A673 (cell line): Measurements from ENCODE around the gene PLEKHG4. TPM values are rescaled to one million over a fixed set of nuclear protein-coding genes. Genes with fewer than 3 reads are reported as not detected.

Source experiments
- BruUV-seq: library from RNA; stranded (reverse); fragments of 400-500 nt; replicated peaks from 2 replicates; lab custom pipeline; 2021; lab: Mats Ljungman, UMichigan
- CTCF ChIA-PET: fragments of 300-600 bp; sonication (Branson Sonifier 250); formaldehyde crosslinking; loops from one replicate; lab custom pipeline; 2022; ENCODE audit warnings: antibody characterized with exemption; lab: Charles Lee
- POLR2A ChIA-PET: fragments of 300-600 bp; sonication (Branson Sonifier 250); formaldehyde crosslinking; loops from one replicate; lab custom pipeline; 2022; ENCODE audit warnings: antibody characterized with exemption; ENCODE audit not compliant: low non-redundant PET; lab: Charles Lee
- DNase-seq: peaks from one replicate; pipeline ENCODE4 v3.0.0-alpha.2; 2015; ENCODE audit warnings: low spot score
- H3K27ac ChIP-seq: fragments of 200-600 bp; sonication (generic); 2 replicates; pipeline ENCODE4 v1.5.1; 2016; ENCODE audit warnings: mixed run types, low read depth, mild to moderate bottlenecking, mixed read lengths, antibody characterized with exemption, low read length; ENCODE audit not compliant: poor library complexity, severe bottlenecking
- H3K27me3 ChIP-seq: fragments of 200-600 bp; sonication (generic); replicated peaks from 2 replicates; pipeline ENCODE4 v1.6.1; 2017; ENCODE audit warnings: mixed run types, low read depth, mild to moderate bottlenecking, mixed read lengths, antibody characterized with exemption, low read length; ENCODE audit not compliant: insufficient read depth, poor library complexity
- H3K36me3 ChIP-seq: fragments of 200-600 bp; sonication (generic); 2 replicates; pipeline ENCODE4 v1.6.1; 2016; ENCODE audit warnings: mixed run types, mild to moderate bottlenecking, mixed read lengths, antibody characterized with exemption, low read length; ENCODE audit not compliant: insufficient read depth, poor library complexity, severe bottlenecking
- H3K4me1 ChIP-seq: fragments of 200-600 bp; sonication (generic); 2 replicates; pipeline ENCODE4 v1.6.1; 2017; ENCODE audit warnings: mixed run types, mild to moderate bottlenecking, mixed read lengths, antibody characterized with exemption, low read length; ENCODE audit not compliant: insufficient read depth, poor library complexity, severe bottlenecking
- H3K4me3 ChIP-seq: fragments of 200-600 bp; sonication (generic); 2 replicates; pipeline ENCODE4 v1.5.1; 2016; ENCODE audit warnings: low read depth, mixed run types, mild to moderate bottlenecking, mixed read lengths, low read length; ENCODE audit not compliant: poor library complexity, severe bottlenecking
- H3K9me3 ChIP-seq: fragments of 200-600 bp; sonication (generic); 2 replicates; pipeline ENCODE4 v1.6.1; 2016; ENCODE audit warnings: mixed run types, low read depth, mild to moderate bottlenecking, mixed read lengths, antibody characterized with exemption, low read length; ENCODE audit not compliant: poor library complexity, severe bottlenecking
- CTCF ChIP-seq: fragments of 300-800, 200-600 bp; sonication (generic); conservative IDR thresholded peaks from 2 replicates; pipeline ENCODE4 v1.5.1; 2017; ENCODE audit warnings: low read depth, mild to moderate bottlenecking, antibody characterized with exemption, low read length, moderate library complexity, mixed read lengths
- EZH2 ChIP-seq: fragments of 200-600 bp; sonication (generic); IDR thresholded peaks from 2 replicates; pipeline ENCODE4 v1.6.1; 2017; ENCODE audit warnings: borderline replicate concordance, low read depth, mild to moderate bottlenecking, mixed read lengths, antibody characterized with exemption, low read length; ENCODE audit not compliant: poor library complexity, severe bottlenecking
- intact Hi-C: fragments of 100-400 bp; cut with micrococcal nuclease; formaldehyde crosslinking; loops from one replicate; pipeline ENCODE4 v1.10.0; 2022; ENCODE audit not compliant: unreplicated experiment
- total RNA-seq: library from RNA; stranded (reverse); gene quantifications from 2 replicates; pipeline ENCODE4 v1.2.3, GENCODE V29; 2021

PLEKHG4 gene
- total RNA-seq, 1 experiment from 2014 or later = 5.8 TPM

GRCh38 chr16:67255553-67256221 lies 23.6 kb upstream of the PLEKHG4 start:
- DNase-seq = no peak
- Histone ChIP-seq H3K27me3 (no peaks in the 10 kb centered on the region), H3K27ac (no peak overlapping the region), H3K4me3 (no peak overlapping the region), H3K36me3 (no peaks in the 10 kb centered on the region), H3K4me1 (no peaks in the 10 kb centered on the region), H3K9me3 (no peaks in the 10 kb centered on the region)
- intact Hi-C loops = no loop called here
- no TSS peak for BruUV-seq
- CTCF ChIA-PET = no interaction called here
- TF ChIP-seq EZH2 (no peak), CTCF (no peak)
- POLR2A ChIA-PET = no interaction called here

- DNase-seq = no peak
- no peaks in the 10 kb centered on the region for H3K4me1 ChIP-seq
- CTCF ChIA-PET = no interaction called here
- H3K9me3 ChIP-seq = no peaks in the 10 kb centered on the region
- H3K27ac ChIP-seq = no peak overlapping the region
- intact Hi-C loops = no loop called here
- POLR2A ChIA-PET = no interaction called here
- H3K27me3 ChIP-seq = no peaks in the 10 kb centered on the region
- no TSS peak for BruUV-seq
- H3K36me3 ChIP-seq = no peaks in the 10 kb centered on the region
- TF ChIP-seq CTCF (no peak), EZH2 (no peak)
- H3K4me3 ChIP-seq = no peak overlapping the region
Observed at GRCh38 chr16:67256701-67257230, 22.6 kb upstream of the PLEKHG4 start.

GRCh38 chr16:67257486-67258160 lies 21.7 kb upstream of the PLEKHG4 start:
- intact Hi-C loops = no loop called here
- CTCF ChIA-PET = no interaction called here
- DNase-seq = no peak
- H3K4me3 ChIP-seq = no peak overlapping the region
- POLR2A ChIA-PET = no interaction called here
- H3K4me1 ChIP-seq = no peaks in the 10 kb centered on the region
- no TSS peak for BruUV-seq
- H3K27ac ChIP-seq = no peak overlapping the region
- no peaks in the 10 kb centered on the region for H3K9me3 ChIP-seq
- no peaks in the 10 kb centered on the region for H3K36me3 ChIP-seq
- no peaks in the 10 kb centered on the region for H3K27me3 ChIP-seq
- TF ChIP-seq CTCF (no peak), EZH2 (no peak)
